ENCODE results near the gene ADAMTSL5.

- TF ChIP-seq CTCF (conservative IDR thresholded peaks at IDR 0.05; ENCODE audit: low read length) (no peak), EZH2phosphoT487 (IDR thresholded peaks at IDR 0.05; ENCODE audit: borderline replicate concordance) (no peak)
Measured at GRCh38 chr19:1469255-1470054, 43.4 kb downstream of the ADAMTSL5 start.
